ENCODE measurements around the gene KCNE3. TPM values are rescaled to one million over a fixed set of nuclear protein-coding genes. Genes with fewer than 3 reads are reported as not detected.

Gene KCNE3
- total and polyA plus RNA-seq, 2 of the 4 experiments (the other 2 are of a cell fraction): 0.05 to 0.18 TPM

DNA sequence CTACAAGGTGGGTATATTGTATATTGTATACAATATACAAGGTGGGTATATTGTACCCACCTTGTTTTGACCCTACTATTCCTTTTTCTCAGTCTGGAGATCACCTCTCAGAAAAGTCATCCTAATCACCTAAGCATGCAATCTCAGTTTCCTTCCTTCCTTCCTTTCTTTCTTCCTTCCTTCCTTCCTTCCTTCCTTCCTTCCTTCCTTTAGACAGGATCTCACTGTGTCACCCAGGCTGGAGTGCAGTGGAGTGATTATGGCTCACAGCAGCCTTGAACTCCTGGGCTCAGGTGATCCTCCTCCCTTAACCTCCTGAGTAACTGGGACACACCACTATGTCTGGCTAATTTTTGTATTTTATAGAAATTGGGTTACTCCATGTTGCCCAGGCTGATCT is 1.2 kb upstream of the KCNE3 start:
- H3K18ac ChIP-seq (ENCODE audit: low read depth, low read length): no peak overlapping the region
- H2AK5ac ChIP-seq (ENCODE audit: low read depth, low read length): no peak overlapping the region
- H4K20me1 ChIP-seq (ENCODE audit: insufficient read depth, low read length): no peaks in the 10 kb centered on the region
- no peak overlapping the region for H2BK120ac ChIP-seq (ENCODE audit: low read depth, low read length)
- dilution Hi-C loops (cut with HindIII; ENCODE audit: low sequenced_read_pairs, unreplicated experiment): no loop called here
- H2BK5ac ChIP-seq (ENCODE audit: low read depth, low read length, poor library complexity, severe bottlenecking): no peak overlapping the region
- in situ Hi-C loops (cut with MboI; ENCODE audit: low sequenced_read_pairs): no loop called here
- no peak overlapping the region for H4K5ac ChIP-seq (ENCODE audit: low read depth, low read length)
- peaks cover 3% of the 10 kb centered on the region; the same call in 1 of the 2 replicates for H3K9me1 ChIP-seq (ENCODE audit: insufficient read depth, low read length)
- H2BK20ac ChIP-seq (ENCODE audit: low read depth, low read length): no peak overlapping the region
- no peaks in the 10 kb centered on the region for H3K9me3 ChIP-seq (ENCODE audit: control insufficient read depth, insufficient read depth, low read length)
- no peak overlapping the region for H3K4me3 ChIP-seq (ENCODE audit: insufficient read depth, low read depth, low read length)
- intact Hi-C loops (cut with micrococcal nuclease): no loop called here
- H3K79me1 ChIP-seq (ENCODE audit: low read depth in 1 of 2, low read length in 2 of 2): no peaks in the 10 kb centered on the region
- no TSS peak for BruUV-seq (replicated peaks)
- H4K8ac ChIP-seq (ENCODE audit: low read depth in 2 of 2, low read length in 2 of 2): no peak overlapping the region
- H3K56ac ChIP-seq (ENCODE audit: extremely low read depth, insufficient read depth, low read length): no peak overlapping the region
- H3K27ac ChIP-seq (ENCODE audit: insufficient read depth, low read length): no peak overlapping the region
- H3K4ac ChIP-seq (ENCODE audit: low read depth, low read length): no peak overlapping the region
- ATAC-seq (ENCODE audit: low read depth) (no peak), DNase-seq (no peak)
- H2AK9ac ChIP-seq (replicated peaks; ENCODE audit: low read depth, low read length, poor library complexity): no peak overlapping the region
- H2AFZ ChIP-seq (replicated peaks; ENCODE audit: low read length, poor library complexity): no peak overlapping the region
- no peaks in the 10 kb centered on the region for H3K4me1 ChIP-seq (ENCODE audit: control insufficient read depth, insufficient read depth, low read length)
- no peaks in the 10 kb centered on the region for H3K36me3 ChIP-seq (ENCODE audit: control insufficient read depth, insufficient read depth, low read length)
- no peak overlapping the region for H4K91ac ChIP-seq (ENCODE audit: insufficient read depth, low read depth, low read length)
- no peak overlapping the region for H2BK15ac ChIP-seq (ENCODE audit: low read depth, low read length)
- no peak overlapping the region for H3K4me2 ChIP-seq (ENCODE audit: low read depth, low read length)
- H3K9ac ChIP-seq (ENCODE audit: low read depth, low read length): no peak overlapping the region
- POLR2A ChIA-PET (ENCODE audit: unreplicated experiment): no interaction called here
- CTCF ChIA-PET: interaction anchor here (1.2 kb wide), 1 partner anchor 15 kb away, joined by 4 read pairs; no protein-coding TSS in a partner anchor
- H3K27me3 ChIP-seq (ENCODE audit: control insufficient read depth, insufficient read depth, low read length): peaks cover 73% of the 10 kb centered on the region
- H3K23ac ChIP-seq (ENCODE audit: low read depth, low read length): no peak overlapping the region
- no peak overlapping the region for H3K14ac ChIP-seq (replicated peaks; ENCODE audit: low read depth, low read length)
- TF ChIP-seq RAD21 (IDR thresholded peaks at IDR 0.05; ENCODE audit: low read length) (no peak), CTCF (conservative IDR thresholded peaks at IDR 0.05; ENCODE audit: low read depth, low read length) (no peak), CHD1 (IDR thresholded peaks at IDR 0.05; ENCODE audit: low read depth, low read length) (no peak), NFE2L2 (IDR thresholded peaks at IDR 0.05; ENCODE audit: low read depth, low read length) (no peak), MXI1 (IDR thresholded peaks at IDR 0.05; ENCODE audit: borderline replicate concordance, low read depth, low read length) (no peak), FOS (IDR thresholded peaks at IDR 0.05; ENCODE audit: low read depth, low read length) (no peak), CEBPB (IDR thresholded peaks at IDR 0.05; ENCODE audit: low read depth, low read length) (no peak), BHLHE40 (IDR thresholded peaks at IDR 0.05; ENCODE audit: low read depth, low read length) (no peak)
